Adrenal gland (tissue), 5 donors: ENCODE measurements around the gene JAK2.

Experiments used
- CTCF ChIP-seq, 6 experiments: fragments of 450-650 bp in 4 of 6; fragments of 200-600 bp in 2 of 6; sonication (generic) in 1 of 6; IDR thresholded peaks; 1 replicate in 5 of 6; 2 replicates in 1 of 6; pipeline versions ENCODE4 v1.5.1 to v1.8.0; 2016 to 2021; ENCODE audit warnings: antibody characterized with exemption in 6 of 6, mild to moderate bottlenecking in 2 of 6, moderate library complexity in 1 of 6
- POLR2A ChIP-seq, 2 donors: fragments of 450-650 bp; IDR thresholded peaks; one replicate each; pipeline ENCODE4 v1.6.1; 2017; ENCODE audit warnings: antibody characterized with exemption in 2 of 2, mild to moderate bottlenecking in 2 of 2, moderate library complexity in 1 of 2
- donor health status: DM: no; HTN: no; CAD: no.

- TF ChIP-seq CTCF (IDR thresholded peaks at IDR 0.05) (no peak), POLR2A (IDR thresholded peaks at IDR 0.05) (no peak)
Observed at GRCh38 chr9:5072871-5073270, 87.8 kb downstream of the JAK2 start.
